Left ventricle myocardium superior (tissue), 1 donor: ENCODE data around the gene GTF2H3. TPM values are rescaled to one million over a fixed set of nuclear protein-coding genes. Genes with fewer than 3 reads are reported as not detected.
"Not testable (repeated sequence)": the region's sequence is repeated elsewhere in the genome, so short reads cannot be mapped to it uniquely, and the experiment has no call there.

ENCODE experiments used
- ATAC-seq: fragments of 200-7000 bp; cut with Tn5 transposase; one replicate; pipeline ENCODE4 v1.9.1; 2020; ENCODE audit warnings: mild to moderate bottlenecking, moderate library complexity
- DNase-seq: peaks from one replicate; pipeline ENCODE4 v3.0.0-alpha.2; 2020
- intact Hi-C: fragments of 100-400 bp; cut with micrococcal nuclease; formaldehyde crosslinking; loops from one replicate; pipeline ENCODE4 v1.11.0; 2022
- long read RNA-seq: library from polyadenylated mRNA; unstranded; transcript quantifications from one replicate; pipeline ENCODE4 v2.0.0, GENCODE V29; 2021
- total RNA-seq: library from RNA; stranded (reverse); fragmentation: NEBNext Ultra II Directional; extraction: Animal tissue kit (Norgen Biotek cat#: 25700); gene quantifications from one replicate; pipeline ENCODE4 v1.2.1, GENCODE V29; 2021
- donor health status: DM: no; HTN: yes; CAD: no; lungs with severe emphysema.

The GTF2H3 gene
- 12.2 TPM for total RNA-seq
- long read RNA-seq, partial matches to known transcripts: 0 of 3 reads
- long read RNA-seq, other reads (novel, unspliced or antisense): 0 of 3 reads

GRCh38 chr12:123633379-123634141, at the start of gene GTF2H3, which contains the start of gene EIF2B1:
GTF2H3 (plus strand) TSS chr12:123633829; CDS start chr12:123633860, 31 bp downstream.
EIF2B1 (minus strand) TSS chr12:123633686; CDS start chr12:123633557, 129 bp downstream.
- ATAC-seq (peak; percentile 99), DNase-seq (peak; percentile 98)
- intact Hi-C loops: no loop called here

- ATAC-seq (no peak), DNase-seq (no peak)
- intact Hi-C loops: no loop called here
These were observed 41.7 kb upstream of the GTF2H3 start for GRCh38 chr12:123591702-123592481.

- DNase-seq (no peak), ATAC-seq (no peak)
- intact Hi-C loops: no loop called here
These were observed 37.9 kb upstream of the GTF2H3 start for GRCh38 chr12:123595729-123596128.

GRCh38 chr12:123597100-123597499, 36.5 kb upstream of the GTF2H3 start:
- intact Hi-C loops: no loop called here
- ATAC-seq: no peak
- no peak for DNase-seq

GRCh38 chr12:123598522-123598921, 35.1 kb upstream of the GTF2H3 start:
- no peak for DNase-seq

GRCh38 chr12:123599310-123599709, 34.3 kb upstream of the GTF2H3 start:
- ATAC-seq (no peak), DNase-seq (no peak)
- intact Hi-C loops: no loop called here

More at GRCh38 chr12:123598522-123598921, 35.1 kb upstream of the GTF2H3 start:
- intact Hi-C loops: no loop called here
- no peak for ATAC-seq

GRCh38 chr12:123599721-123600120, 33.9 kb upstream of the GTF2H3 start:
- intact Hi-C loops: no loop called here
- no peak for ATAC-seq
- DNase-seq: no peak

- peak; percentile 89 for DNase-seq
- intact Hi-C loops: no loop called here
- peak; percentile 98 for ATAC-seq
These were observed 31.8 kb upstream of the GTF2H3 start, which contains the start of gene DDX55 for GRCh38 chr12:123601602-123602489. DDX55 (plus strand) TSS chr12:123602099; CDS start chr12:123602149, 50 bp downstream.

GRCh38 chr12:123602651-123603195, 30.9 kb upstream of the GTF2H3 start:
- intact Hi-C loops: no loop called here
- ATAC-seq: no peak

GRCh38 chr12:123603495-123603894, 30.1 kb upstream of the GTF2H3 start:
- ATAC-seq, DNase-seq, intact Hi-C loops: not testable (repeated sequence)

More at GRCh38 chr12:123602651-123603195, 30.9 kb upstream of the GTF2H3 start:
- no peak for DNase-seq

- ATAC-seq: no peak
- no peak for DNase-seq
- intact Hi-C loops: no loop called here
These were observed 25.9 kb upstream of the GTF2H3 start for GRCh38 chr12:123607756-123608155.

GRCh38 chr12:123608182-123608581, 25.4 kb upstream of the GTF2H3 start:
- DNase-seq (no peak), ATAC-seq (no peak)
- intact Hi-C loops: no loop called here

- DNase-seq (no peak), ATAC-seq (no peak)
- intact Hi-C loops: no loop called here
These were observed 19.5 kb upstream of the GTF2H3 start for GRCh38 chr12:123614110-123614509.

- DNase-seq (no peak), ATAC-seq (peak; percentile 65)
- intact Hi-C loops: no loop called here
These were observed 19.1 kb upstream of the GTF2H3 start for GRCh38 chr12:123614531-123614930.

- intact Hi-C loops: no loop called here
- DNase-seq: no peak
- no peak for ATAC-seq
These were observed 16.5 kb upstream of the GTF2H3 start for GRCh38 chr12:123617144-123617543.

GRCh38 chr12:123617580-123617979, 16.0 kb upstream of the GTF2H3 start:
- no peak for ATAC-seq
- no peak for DNase-seq
- intact Hi-C loops: no loop called here

GRCh38 chr12:123621101-123621500, 12.5 kb upstream of the GTF2H3 start:
- ATAC-seq (no peak), DNase-seq (no peak)
- intact Hi-C loops: no loop called here

- ATAC-seq: no peak
- DNase-seq: no peak
- intact Hi-C loops: no loop called here
These were observed 11.8 kb upstream of the GTF2H3 start for GRCh38 chr12:123621619-123622530.
